GM19351 (cell line): ENCODE measurements around the gene AKT1.
A peak's percentile ranks its signal among the peaks of the same experiment; 100 is the strongest.

Experiments
- ATAC-seq: cut with Tn5 transposase; IDR thresholded peaks from one replicate; pipeline ENCODE4 v1.9.1; 2021; ENCODE audit warnings: mild to moderate bottlenecking, moderate library complexity; ENCODE audit not compliant: unreplicated experiment

The AKT1 gene

GRCh38 chr14:104800015-104800770 is 4.6 kb upstream of the AKT1 start:
- ATAC-seq: peak; percentile 51

- no peak for ATAC-seq
These were observed 3.9 kb upstream of the AKT1 start for GRCh38 chr14:104799244-104800014.

- ATAC-seq: no peak
These were observed 3.0 kb upstream of the AKT1 start for GRCh38 chr14:104798300-104799243.

GRCh38 chr14:104797115-104798044 is 1.8 kb upstream of the AKT1 start:
- ATAC-seq: no peak

- ATAC-seq: no peak
These were observed 1.1 kb upstream of the AKT1 start for GRCh38 chr14:104796687-104797081.

- peak; percentile 44 for ATAC-seq
These were observed 486 bp upstream of the AKT1 start for GRCh38 chr14:104795781-104796686.

GRCh38 chr14:104794631-104794992 is 936 bp downstream of the AKT1 start:
- peak; percentile 18 for ATAC-seq

GRCh38 chr14:104794099-104794498 is 1.4 kb downstream of the AKT1 start:
- ATAC-seq: no peak

GRCh38 chr14:104793703-104793959 is 1.9 kb downstream of the AKT1 start:
- no peak for ATAC-seq

- no peak for ATAC-seq
These were observed 2.4 kb downstream of the AKT1 start for GRCh38 chr14:104792945-104793702.

- no peak for ATAC-seq
These were observed 3.3 kb downstream of the AKT1 start for GRCh38 chr14:104792101-104792884.

- ATAC-seq: no peak
These were observed 4.1 kb downstream of the AKT1 start for GRCh38 chr14:104791425-104791824.

GRCh38 chr14:104789752-104790743 is 5.5 kb downstream of the AKT1 start:
- no peak for ATAC-seq

GRCh38 chr14:104788873-104789663 is 6.5 kb downstream of the AKT1 start:
- no peak for ATAC-seq

- no peak for ATAC-seq
These were observed 7.3 kb downstream of the AKT1 start for GRCh38 chr14:104788161-104788818.
